H1 (cell line): ENCODE measurements around the gene GPC3. TPM values are rescaled to one million over a fixed set of nuclear protein-coding genes. Genes with fewer than 3 reads are reported as not detected.
A peak's percentile ranks its signal among the peaks of the same experiment; 100 is the strongest.

Source experiments
- CTCF ChIA-PET: fragments of 300-600 bp; sonication (Branson Sonifier 250); formaldehyde crosslinking; loops from one replicate; lab custom pipeline; 2021; ENCODE audit not compliant: partially characterized antibody; lab: Charles Lee
- POLR2A ChIA-PET: fragments of 300-600 bp; sonication (Branson Sonifier 250); formaldehyde crosslinking; loops from one replicate; lab custom pipeline; 2021; ENCODE audit warnings: inconsistent platforms; ENCODE audit not compliant: partially characterized antibody; lab: Charles Lee
- DNase-seq, 2 experiments: peaks; one replicate each; pipeline versions ENCODE4 v3.0.0 to v3.0.0-alpha.2; 2010 to 2022; ENCODE audit warnings: low spot score in 2 of 2, low read depth in 1 of 2, mixed read lengths in 1 of 2
- FAIRE-seq: peaks from 2 replicates; lab custom pipeline; 2011; peaks lifted over from hg19 to GRCh38; lab: Jason Lieb, UNC
- H2AFZ ChIP-seq: 2 replicates; pipeline ENCODE4 v1.8.1; 2012; ENCODE audit warnings: low read length, inconsistent platforms
- H2AK5ac ChIP-seq: 2 replicates; pipeline ENCODE4 v1.6.1; 2013; ENCODE audit warnings: low read depth, low read length
- H2BK120ac ChIP-seq: replicated peaks from 2 replicates; pipeline ENCODE3; 2013; ENCODE audit warnings: low read depth, low read length, inconsistent platforms
- H2BK12ac ChIP-seq: 2 replicates; pipeline ENCODE4 v1.6.1; 2013; ENCODE audit warnings: low read depth, low read length
- H2BK15ac ChIP-seq: 2 replicates; pipeline ENCODE4 v1.6.1; 2013; ENCODE audit warnings: low read length
- H2BK20ac ChIP-seq: 2 replicates; pipeline ENCODE4 v1.6.1; 2013; ENCODE audit warnings: low read length
- H2BK5ac ChIP-seq: 2 replicates; pipeline ENCODE4 v1.6.1; 2013; ENCODE audit warnings: low read depth, low read length
- H3K14ac ChIP-seq: 2 replicates; pipeline ENCODE4 v1.6.1; 2013; ENCODE audit warnings: inconsistent platforms; ENCODE audit not compliant: insufficient read length
- H3K18ac ChIP-seq: 2 replicates; pipeline ENCODE4 v1.6.1; 2013; ENCODE audit warnings: low read length; ENCODE audit errors: extremely low read depth
- H3K23ac ChIP-seq: 2 replicates; pipeline ENCODE4 v1.6.1; 2013; ENCODE audit warnings: inconsistent platforms; ENCODE audit not compliant: insufficient read length
- H3K23me2 ChIP-seq: 2 replicates; pipeline ENCODE4 v1.6.1; 2013; ENCODE audit warnings: low read depth, low read length
- H3K27ac ChIP-seq: 2 replicates; pipeline ENCODE4 v1.6.1; 2011; ENCODE audit warnings: low read depth, low read length, inconsistent platforms
- H3K27me3 ChIP-seq, 4 experiments: replicated peaks in 1 of 4; 1 replicate in 1 of 4; 2 replicates in 3 of 4; pipeline versions ENCODE4 v1.6.1 to v1.8.1; 2011 to 2013; ENCODE audit warnings: low read length in 3 of 4, mild to moderate bottlenecking in 3 of 4, inconsistent platforms in 2 of 4, mixed read lengths in 2 of 4, moderate library complexity in 1 of 4; ENCODE audit not compliant: control insufficient read depth in 3 of 4, insufficient read depth in 3 of 4; ENCODE audit errors: extremely low read depth in 1 of 4
- H3K36me3 ChIP-seq, 4 experiments: 2 replicates each; pipeline versions ENCODE4 v1.6.1 to v1.8.1; 2011 to 2013; ENCODE audit warnings: mild to moderate bottlenecking in 4 of 4, low read length in 3 of 4, moderate library complexity in 2 of 4, control low read depth in 1 of 4, inconsistent platforms in 1 of 4; ENCODE audit not compliant: insufficient read depth in 4 of 4, control insufficient read depth in 2 of 4
- H3K4ac ChIP-seq: replicated peaks from 2 replicates; pipeline ENCODE3; 2013; ENCODE audit warnings: low read length, low read depth, mixed read lengths, inconsistent platforms; ENCODE audit not compliant: insufficient read length
- H3K4me1 ChIP-seq, 4 experiments: replicated peaks in 1 of 4; 1 replicate in 1 of 4; 2 replicates in 3 of 4; pipeline versions ENCODE4 v1.6.1 to v1.8.1; 2011 to 2013; ENCODE audit warnings: low read length in 3 of 4, inconsistent platforms in 2 of 4, mixed read lengths in 1 of 4; ENCODE audit not compliant: insufficient read depth in 4 of 4, control insufficient read depth in 3 of 4
- H3K4me2 ChIP-seq, 2 experiments: 2 replicates each; pipeline versions ENCODE4 v1.6.1 to v1.8.1; 2011 to 2013; ENCODE audit warnings: low read depth in 2 of 2, low read length in 2 of 2, control low read depth in 1 of 2, inconsistent platforms in 1 of 2, mild to moderate bottlenecking in 1 of 2; ENCODE audit not compliant: insufficient read depth in 1 of 2
- H3K4me3 ChIP-seq, 4 experiments: fragments of 200-600, 300-600 bp in 1 of 4; sonication (generic), shearing (Covaris generic), sonication (Bioruptor Twin) in 1 of 4; 2 replicates each; pipeline versions ENCODE4 v1.5.1 to v1.8.1; 2011 to 2016; ENCODE audit warnings: low read length in 4 of 4, low read depth in 3 of 4, control low read depth in 2 of 4, inconsistent platforms in 2 of 4, mild to moderate bottlenecking in 2 of 4, mixed read lengths in 1 of 4, moderate library complexity in 1 of 4; ENCODE audit not compliant: insufficient read depth in 2 of 4; ENCODE audit errors: extremely low read depth in 1 of 4
- H3K56ac ChIP-seq: replicated peaks from 2 replicates; pipeline ENCODE3; 2013; ENCODE audit warnings: low read depth, mild to moderate bottlenecking, mixed read lengths, low read length, inconsistent platforms; ENCODE audit not compliant: insufficient read length
- H3K79me1 ChIP-seq: 2 replicates; pipeline ENCODE4 v1.6.1; 2013; ENCODE audit warnings: low read depth, low read length, control low read depth
- H3K79me2 ChIP-seq, 2 experiments: 2 replicates each; pipeline versions ENCODE4 v1.6.1 to v1.8.1; 2012 to 2013; ENCODE audit warnings: low read length in 2 of 2, mild to moderate bottlenecking in 2 of 2, inconsistent platforms in 1 of 2; ENCODE audit not compliant: insufficient read depth in 2 of 2, control insufficient read depth in 1 of 2
- H3K9ac ChIP-seq, 4 experiments: replicated peaks in 1 of 4; 1 replicate in 1 of 4; 2 replicates in 3 of 4; pipeline versions ENCODE4 v1.6.1 to v1.8.1; 2011 to 2013; ENCODE audit warnings: low read depth in 3 of 4, low read length in 3 of 4, control low read depth in 2 of 4, mild to moderate bottlenecking in 2 of 4, moderate library complexity in 2 of 4, inconsistent platforms in 1 of 4; ENCODE audit errors: extremely low read depth in 1 of 4
- H3K9me3 ChIP-seq, 2 experiments: 2 replicates each; pipeline versions ENCODE4 v1.6.1 to v1.8.1; 2012 to 2013; ENCODE audit warnings: mild to moderate bottlenecking in 2 of 2, moderate library complexity in 2 of 2, control low read depth in 1 of 2, inconsistent platforms in 1 of 2, low read depth in 1 of 2, low read length in 1 of 2, mixed read lengths in 1 of 2; ENCODE audit not compliant: insufficient read depth in 2 of 2
- H4K20me1 ChIP-seq, 2 experiments: replicated peaks in 1 of 2; 2 replicates each; pipeline versions ENCODE3 to v1.8.1; 2011 to 2013; ENCODE audit warnings: inconsistent platforms in 2 of 2, low read length in 2 of 2, mild to moderate bottlenecking in 1 of 2; ENCODE audit not compliant: insufficient read depth in 2 of 2, control insufficient read depth in 1 of 2
- H4K5ac ChIP-seq: 2 replicates; pipeline ENCODE4 v1.6.1; 2013; ENCODE audit warnings: low read length, low read depth, mixed read lengths, inconsistent platforms; ENCODE audit not compliant: insufficient read length
- H4K8ac ChIP-seq: 2 replicates; pipeline ENCODE4 v1.8.0; 2013; ENCODE audit warnings: mild to moderate bottlenecking, moderate library complexity, low read length, inconsistent platforms; ENCODE audit not compliant: insufficient read depth; ENCODE audit errors: extremely low read depth
- H4K91ac ChIP-seq: replicated peaks from 2 replicates; pipeline ENCODE3; 2013; ENCODE audit warnings: low read length, mixed read lengths, inconsistent platforms; ENCODE audit not compliant: insufficient read length
- CTCF ChIP-seq, 3 experiments: IDR thresholded peaks; 1 replicate in 2 of 3; 2 replicates in 1 of 3; pipeline versions ENCODE4 v1.5.1 to v1.6.1; 2011; ENCODE audit warnings: low read length in 3 of 3, mild to moderate bottlenecking in 3 of 3, inconsistent platforms in 2 of 3, low read depth in 1 of 3, moderate library complexity in 1 of 3; ENCODE audit not compliant: insufficient read depth in 1 of 3; ENCODE audit errors: control extremely low read depth in 1 of 3
- EZH2 ChIP-seq: fragments of 200-600 bp; sonication (generic); IDR thresholded peaks from 2 replicates; pipeline ENCODE4 v1.7.1; 2012; ENCODE audit warnings: low read depth, mild to moderate bottlenecking, moderate library complexity, low read length, inconsistent platforms; ENCODE audit not compliant: severe bottlenecking
- GTF2F1 ChIP-seq: IDR thresholded peaks from 2 replicates; pipeline ENCODE4 v1.6.1; 2012; ENCODE audit warnings: low read depth, low read length, improper control_type of control experiment, borderline replicate concordance
- HDAC6 ChIP-seq: IDR thresholded peaks from one replicate; pipeline ENCODE4 v1.7.1; 2012; ENCODE audit warnings: low read depth, mild to moderate bottlenecking, inconsistent platforms, low read length, moderate library complexity
- JUN ChIP-seq: IDR thresholded peaks from 2 replicates; pipeline ENCODE4 v1.6.1; 2011; ENCODE audit warnings: low read depth, mild to moderate bottlenecking, improper control_type of control experiment, low read length
- MAFK ChIP-seq: IDR thresholded peaks from 2 replicates; pipeline ENCODE4 v1.6.1; 2012; ENCODE audit warnings: low read depth, mild to moderate bottlenecking, improper control_type of control experiment, low read length
- RNF2 ChIP-seq: fragments of 200-900, 300-1000 bp; sonication (generic); IDR thresholded peaks from 2 replicates; pipeline ENCODE4 v1.7.1; 2016; ENCODE audit warnings: borderline replicate concordance, low read depth, mild to moderate bottlenecking, antibody characterized with exemption, low read length; ENCODE audit not compliant: poor library complexity, severe bottlenecking; ENCODE audit errors: missing control alignments
- SAP30 ChIP-seq: fragments of 300-600 bp; sonication (generic); IDR thresholded peaks from 2 replicates; pipeline ENCODE4 v1.7.1; 2012; ENCODE audit warnings: low read length, moderate library complexity, mild to moderate bottlenecking, inconsistent platforms; ENCODE audit not compliant: insufficient read depth, insufficient replicate concordance
- SRF ChIP-seq: IDR thresholded peaks from 2 replicates; pipeline ENCODE4 v1.6.1; 2011; ENCODE audit warnings: mild to moderate bottlenecking, low read depth, low read length, moderate library complexity
- WGBS, 2 experiments: shearing (Covaris generic) in 1 of 2; methylation state at CpG; one replicate each; pipeline versions ENCODE4 v1.1.6 to v1.1.7; 2013 to 2015; ENCODE audit warnings: low lambda C conversion rate in 2 of 2, mixed read lengths in 2 of 2, inconsistent platforms in 1 of 2, low coverage in 1 of 2, missing lambda C conversion rate in 1 of 2; ENCODE audit not compliant: insufficient replicate concordance in 2 of 2, insufficient coverage in 1 of 2, insufficient read length in 1 of 2; ENCODE audit errors: extremely low coverage in 1 of 2, missing lambda C conversion rate in 1 of 2; 5-methylcytosine and 5-hydroxymethylcytosine counted together
- polyA plus RNA-seq, 7 experiments: library from polyadenylated mRNA; depleted of rRNA in 3 of 7; stranded (reverse) in 5 of 7; unstranded in 2 of 7; fragments of >200 nt in 5 of 7; fragments of 200-250 nt in 2 of 7; gene quantifications; 1 replicate in 5 of 7; 2 replicates in 1 of 7; 4 replicates in 1 of 7; pipeline versions ENCODE4 v1.2.1 to v1.2.3, GENCODE V29; 2011 to 2013; ENCODE audit warnings: missing spikeins in 2 of 7, mixed read lengths in 2 of 7
- total RNA-seq: library from RNA; stranded (reverse); fragmentation: NEBNext Ultra II Directional; extraction: Animal tissue kit (Norgen Biotek cat#: 25700); gene quantifications from 2 replicates; pipeline ENCODE4 v1.2.1, GENCODE V29; 2021

Gene GPC3
- total and polyA plus RNA-seq, 2 of the 8 experiments (the other 6 are each of a cell fraction or from before 2014, with no cell fraction given) = 64.8 to 71.9 TPM

- H4K91ac ChIP-seq = no peak overlapping the region
- H2BK5ac ChIP-seq = no peak overlapping the region
- FAIRE-seq (no peak), DNase-seq (no peak)
- H3K36me3 ChIP-seq = no peaks in the 10 kb centered on the region
- H3K9me3 ChIP-seq = no peaks in the 10 kb centered on the region
- H3K23me2 ChIP-seq = no peaks in the 10 kb centered on the region
- no peak overlapping the region for H4K8ac ChIP-seq
- no peak overlapping the region for H2AFZ ChIP-seq
- H3K4me2 ChIP-seq = no peak overlapping the region
- peaks cover 0 to 19% (median 7%) of the 10 kb centered on the region in 4 experiments; a peak in 5 of 7 replicates for H3K4me1 ChIP-seq
- no peak overlapping the region for H2AK5ac ChIP-seq
- WGBS, 2 experiments = 85% methylated on average over 5 of the region's 5 CpGs; no CpG with 5 or more reads in 1 of the 2 experiments
- 0 out of 2 replicates have a peak overlapping the region, but pooled peaks have one; percentile 13 for H2BK12ac ChIP-seq
- no peak overlapping the region for H2BK15ac ChIP-seq
- H3K4ac ChIP-seq = no peak overlapping the region
- H3K79me2 ChIP-seq = no peaks in the 10 kb centered on the region
- no peak overlapping the region for H3K4me3 ChIP-seq
- no peak overlapping the region for H3K18ac ChIP-seq
- no peak overlapping the region for H3K14ac ChIP-seq
- POLR2A ChIA-PET = interaction anchor here (1.7 kb wide), 1 partner anchor 90 kb away, joined by 3 read pairs; no protein-coding TSS in a partner anchor
- H3K9ac ChIP-seq = no peak overlapping the region
- CTCF ChIA-PET = no interaction called here
- no peak overlapping the region for H3K56ac ChIP-seq
- no peak overlapping the region for H2BK120ac ChIP-seq
- H3K27me3 ChIP-seq = no peaks in the 10 kb centered on the region
- no peak overlapping the region for H3K23ac ChIP-seq
- no peaks in the 10 kb centered on the region for H4K20me1 ChIP-seq
- no peak overlapping the region for H3K27ac ChIP-seq
- no peak overlapping the region for H2BK20ac ChIP-seq
- H4K5ac ChIP-seq = no peak overlapping the region
- H3K79me1 ChIP-seq = no peaks in the 10 kb centered on the region
- TF ChIP-seq GTF2F1 = no peak
- TF ChIP-seq RNF2 = no peak
- TF ChIP-seq HDAC6 = no peak
- no peak for TF ChIP-seq SAP30
- no peak for TF ChIP-seq MAFK
- no peak for TF ChIP-seq SRF
- TF ChIP-seq CTCF (IDR thresholded peaks at IDR 0.05; ENCODE audit: control extremely low read depth in 1 of 3, insufficient read depth in 1 of 3, low read depth in 1 of 3, low read length in 3 of 3) = no peak
- TF ChIP-seq EZH2 = no peak
- TF ChIP-seq JUN = no peak
Measured at GRCh38 chrX:133645977-133646718, 339.2 kb downstream of the GPC3 start.
